B cell (primary cell): ENCODE results near the gene RPL41.

Experiments used
- CTCF ChIP-seq: fragments of 200-600 bp; IDR thresholded peaks from one replicate; pipeline ENCODE4 v1.8.0; 2022; ENCODE audit warnings: antibody characterized with exemption, mild to moderate bottlenecking
- EZH2 ChIP-seq: IDR thresholded peaks from 2 replicates; pipeline ENCODE4 v1.6.1; 2012; ENCODE audit warnings: borderline replicate concordance, low read depth, mild to moderate bottlenecking, moderate library complexity, low read length; ENCODE audit not compliant: insufficient read depth, poor library complexity, severe bottlenecking

GRCh38 chr12:56122637-56123036, 6.2 kb downstream of the RPL41 start:
- no peak for TF ChIP-seq CTCF
- no peak for TF ChIP-seq EZH2
